Brain pericyte (primary cell): ENCODE results near the gene KMT2C.
A peak's percentile ranks its signal among the peaks of the same experiment; 100 is the strongest.
"Not testable (repeated sequence)": the region's sequence is repeated elsewhere in the genome, so short reads cannot be mapped to it uniquely, and the experiment has no call there.

Experiments
- DNase-seq: peaks from one replicate; pipeline ENCODE4 v3.0.0-alpha.2; 2012; ENCODE audit warnings: low read depth, low spot score

Gene KMT2C

DNA sequence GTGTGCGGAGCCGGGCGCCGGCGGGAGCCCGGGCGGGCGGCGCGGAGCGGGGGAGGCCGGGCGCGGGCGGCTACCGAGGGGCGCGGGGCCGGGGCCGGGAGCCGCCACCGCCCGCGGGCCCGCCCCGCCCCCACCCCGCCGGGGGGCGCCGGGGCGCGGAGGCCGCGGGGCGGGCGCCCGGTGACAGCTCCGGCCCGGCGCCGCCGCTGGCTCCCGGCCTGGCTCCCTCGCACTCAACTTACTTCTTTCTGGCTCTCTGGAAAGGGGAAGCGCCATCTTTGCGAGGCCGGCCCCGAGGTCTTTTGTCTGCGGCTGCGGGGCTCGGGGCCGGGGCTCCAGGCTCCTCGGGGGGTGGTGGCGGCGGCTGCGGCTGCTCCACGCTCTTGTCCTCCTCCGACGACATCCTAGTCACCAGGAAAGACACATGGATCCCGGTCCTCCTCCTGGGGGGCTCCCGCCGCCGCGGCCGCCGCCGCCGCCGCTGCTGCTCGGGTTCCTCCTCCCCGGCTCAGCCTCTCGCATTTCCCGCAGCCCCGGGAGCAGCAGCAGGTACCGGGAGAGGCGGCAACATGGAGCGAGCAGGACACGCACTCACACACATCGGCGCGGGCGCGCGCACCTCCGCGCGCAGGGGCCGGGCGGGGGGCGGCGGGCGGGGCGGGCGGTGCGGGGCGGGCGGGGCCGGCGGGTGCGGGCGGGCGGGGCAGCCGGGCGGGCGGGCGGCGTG is at the start of gene KMT2C:
Gene KMT2C, minus strand, starts transcription at position 620 of the 727 bp plus-strand sequence. Its CDS starts 217 bp downstream, at position 403.
- DNase-seq, result no peak

DNA sequence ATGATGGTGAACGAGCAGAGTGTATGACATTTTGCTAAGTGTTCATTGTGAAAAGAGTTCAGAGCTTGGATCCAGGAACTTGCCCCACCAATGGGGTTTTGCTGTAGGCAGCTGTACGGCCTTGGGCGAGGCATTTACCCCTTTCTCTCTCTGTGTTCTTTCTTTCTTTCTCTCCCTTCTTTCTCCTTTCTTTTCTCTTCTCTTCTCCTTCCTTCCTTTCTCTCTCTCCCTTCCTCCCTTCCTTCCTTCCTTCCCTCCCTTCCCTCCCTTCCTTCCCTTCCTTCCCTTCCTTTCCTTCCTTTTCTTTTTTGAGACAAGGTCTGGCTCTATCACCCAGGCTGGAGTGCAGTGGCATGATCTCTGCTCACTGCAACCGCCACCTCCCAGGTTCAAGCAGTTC is 45.3 kb upstream of the KMT2C start:
- DNase-seq, result no peak

DNA sequence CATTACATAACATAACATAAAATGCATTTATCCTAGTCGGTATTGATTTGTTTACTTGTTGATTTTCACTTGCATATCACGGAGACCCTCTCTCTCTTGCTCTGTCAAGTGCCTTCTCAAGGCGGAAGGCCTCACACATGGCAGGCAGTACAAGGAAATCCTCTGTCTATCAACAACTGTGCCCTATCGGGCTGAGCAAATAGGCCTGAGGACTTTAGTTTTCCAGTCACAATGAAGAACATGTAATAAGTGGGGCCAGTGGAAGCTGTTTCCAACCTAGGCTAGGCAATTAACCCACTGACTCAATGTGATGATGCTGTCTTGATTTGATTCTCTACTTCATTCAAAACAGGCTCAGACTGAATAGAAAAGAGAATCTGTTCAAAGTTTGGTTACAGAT is 44.9 kb upstream of the KMT2C start:
- DNase-seq, result no peak

DNA sequence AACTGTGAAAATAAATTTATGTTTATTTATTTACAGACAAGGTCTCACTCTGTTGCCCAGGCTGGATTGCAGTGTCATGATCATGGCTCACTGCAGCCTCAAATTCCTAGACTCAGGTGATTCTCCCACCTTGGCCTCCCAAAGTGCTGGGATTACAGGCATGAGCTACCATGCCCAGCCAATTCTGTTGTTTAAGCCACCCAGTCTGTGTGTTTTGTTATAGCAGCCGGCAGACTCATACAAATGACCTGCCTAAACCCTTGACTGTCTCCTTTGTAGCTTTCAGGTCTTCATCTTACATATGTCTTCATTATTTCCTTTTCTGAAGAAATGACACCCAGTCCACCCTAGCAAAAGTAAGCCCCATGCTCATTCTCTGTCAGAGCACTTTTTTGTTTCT is 43.8 kb upstream of the KMT2C start:
- DNase-seq, result no peak

DNA sequence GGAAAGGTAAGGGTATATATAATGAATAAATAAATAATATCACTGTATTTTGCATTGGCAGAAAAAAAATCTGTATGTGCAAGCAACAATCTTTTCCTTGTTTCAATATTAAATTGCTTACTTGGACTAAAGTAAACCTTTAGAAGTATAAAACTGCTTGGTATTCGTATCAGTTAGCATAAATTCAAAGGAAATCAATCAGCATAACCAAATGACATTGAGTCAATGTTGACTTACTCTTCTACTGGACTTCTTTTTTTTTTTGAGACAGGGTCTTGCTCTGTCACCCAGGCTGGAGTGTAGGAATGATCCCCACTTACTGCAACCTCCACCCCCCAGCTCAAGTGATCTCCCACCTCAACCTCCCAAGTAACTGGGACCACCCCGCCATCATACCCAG is 42.3 kb upstream of the KMT2C start:
- no peak for DNase-seq

DNA sequence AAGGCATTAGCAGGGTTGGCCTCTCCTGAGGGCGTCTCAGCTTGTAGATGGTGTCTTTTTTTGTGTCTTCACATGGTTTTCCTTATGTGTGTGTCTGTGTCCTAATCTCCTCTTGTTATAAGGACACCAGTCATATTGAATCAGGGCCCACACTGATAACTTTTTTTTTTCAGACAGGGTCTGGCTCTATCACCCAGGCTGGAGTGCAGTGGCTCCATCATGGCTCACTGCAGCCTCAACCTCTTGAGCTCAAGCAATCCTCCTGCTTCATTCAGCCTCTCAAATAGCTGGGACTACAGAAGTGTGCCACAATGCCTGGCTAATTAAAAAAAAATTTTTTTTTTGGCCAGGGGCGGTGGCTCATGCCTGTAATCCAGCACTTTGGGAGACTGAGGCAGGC is 41.3 kb upstream of the KMT2C start:
- DNase-seq, result no peak

DNA sequence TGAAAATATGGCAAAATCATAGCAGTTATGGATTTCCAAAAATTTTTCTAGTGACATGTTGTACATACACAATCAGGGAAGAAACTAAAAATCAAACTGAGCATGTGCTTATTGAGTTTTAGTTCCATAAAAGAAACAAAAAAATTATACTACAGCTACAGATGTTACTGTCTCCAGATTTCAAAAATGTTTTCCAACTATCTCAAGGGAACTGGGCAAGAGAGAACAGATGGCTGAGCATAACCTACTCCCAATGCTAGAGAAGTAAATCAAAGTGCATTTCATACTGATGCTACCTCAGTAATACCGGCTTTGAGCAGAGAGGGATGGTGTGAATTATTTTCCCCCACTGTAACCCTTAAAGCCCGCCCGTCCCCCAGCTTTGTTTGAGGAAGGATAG is 40.7 kb upstream of the KMT2C start:
- no peak for DNase-seq

DNA sequence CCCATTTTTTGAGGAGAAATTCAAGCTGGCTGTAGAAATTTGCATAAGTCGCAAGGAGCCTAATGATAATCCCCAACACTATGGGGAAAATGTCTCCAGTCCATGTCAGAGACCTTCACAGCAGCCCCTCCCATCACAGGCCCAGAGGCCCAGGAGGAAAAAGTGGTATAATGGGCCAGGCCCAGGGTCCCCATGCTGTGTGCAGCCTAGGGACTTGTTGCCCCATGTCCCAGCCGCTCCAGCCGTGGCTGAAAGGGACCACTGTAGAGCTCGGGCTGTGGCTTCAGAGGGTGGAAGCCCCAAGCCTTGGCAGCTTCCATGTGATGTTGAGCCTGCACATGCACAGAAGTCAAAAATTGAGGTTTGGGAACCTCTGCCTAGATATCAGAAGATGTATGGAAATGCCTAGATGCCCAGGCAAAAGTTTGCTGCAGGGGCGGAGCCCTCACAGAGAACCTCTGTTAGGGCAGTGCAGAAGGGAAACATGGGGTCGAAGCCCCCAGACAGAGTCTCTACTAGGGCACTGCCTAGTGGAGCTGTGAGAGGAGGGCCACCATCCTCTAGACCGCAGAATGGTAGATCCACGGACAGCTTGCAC is 35.3 kb upstream of the KMT2C start:
- not testable (repeated sequence) for DNase-seq

DNA sequence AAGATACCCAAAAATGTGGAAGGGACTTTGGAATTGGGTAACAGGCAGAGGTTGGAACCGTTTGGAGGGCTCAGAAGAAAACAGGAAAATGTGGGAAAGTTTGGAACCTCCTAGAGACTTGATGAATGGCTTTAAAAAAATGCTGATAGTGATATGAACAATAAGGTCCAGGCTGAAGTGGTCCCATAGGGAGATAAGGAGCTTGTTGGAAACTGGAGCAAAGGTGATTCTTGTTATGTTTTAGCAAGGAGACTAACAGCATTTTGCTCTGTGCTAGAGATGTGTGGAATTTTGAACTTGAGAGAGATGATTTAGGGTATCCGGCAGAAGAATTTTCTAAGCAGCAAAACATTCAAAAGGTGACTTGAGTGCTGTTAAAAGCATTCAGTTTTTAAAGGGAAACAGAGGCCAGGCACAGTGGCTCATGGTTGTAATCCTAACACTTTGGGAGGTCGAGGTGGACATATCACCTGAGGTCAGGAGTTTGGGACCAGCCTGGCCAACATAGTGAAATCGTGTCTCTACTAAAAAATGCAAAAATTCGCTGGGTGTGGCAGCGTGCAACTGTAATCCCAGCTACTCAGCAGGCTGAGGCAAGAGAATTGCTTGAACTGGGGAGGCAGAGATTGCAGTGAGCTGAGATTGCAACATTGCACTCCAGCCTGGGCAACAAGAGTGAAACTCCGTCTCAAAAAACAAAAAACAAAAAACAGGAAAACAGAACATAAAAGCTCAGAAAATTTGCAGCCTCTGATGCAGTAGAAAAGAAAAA is 34.6 kb upstream of the KMT2C start:
- DNase-seq, result not testable (repeated sequence)

DNA sequence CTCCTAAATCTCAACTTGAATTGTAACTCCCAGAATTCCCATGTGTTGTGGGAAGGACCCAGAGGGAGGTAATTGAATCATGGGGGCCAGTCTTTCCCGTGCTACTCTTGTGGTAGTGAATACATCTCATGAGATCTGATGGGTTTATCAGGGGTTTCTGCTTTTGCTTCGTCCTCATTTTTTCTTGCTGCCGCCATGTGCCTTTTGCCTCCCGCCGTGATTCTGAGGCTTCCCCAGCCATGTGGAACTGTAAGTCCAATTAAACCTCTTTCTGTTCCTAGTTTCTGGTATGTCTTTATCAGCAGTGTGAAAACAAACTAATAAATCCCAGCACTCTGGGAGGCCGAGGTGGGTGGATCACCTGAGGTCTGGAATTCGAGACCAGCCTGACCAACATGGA is 33.8 kb upstream of the KMT2C start:
- DNase-seq, result not testable (repeated sequence)

DNA sequence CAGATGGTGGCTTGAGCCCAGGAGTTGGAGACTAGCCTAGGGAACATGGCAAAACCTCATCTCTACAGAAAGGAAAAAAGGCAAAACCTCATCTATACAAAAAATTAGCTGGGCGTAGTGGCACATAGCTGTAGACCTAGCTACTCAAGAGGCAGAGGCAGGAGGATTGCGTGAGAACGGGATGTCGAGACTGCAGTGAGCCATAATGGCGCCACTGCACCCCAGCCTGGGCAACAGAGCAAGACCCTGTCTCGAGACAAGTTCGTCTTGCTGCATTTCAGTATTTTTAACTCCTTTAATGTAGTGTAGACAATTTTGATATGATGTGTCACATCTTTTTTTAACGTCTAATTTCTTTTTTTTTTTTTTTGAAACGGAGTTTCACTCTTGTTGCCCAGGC is 31.4 kb upstream of the KMT2C start:
- no peak for DNase-seq

DNA sequence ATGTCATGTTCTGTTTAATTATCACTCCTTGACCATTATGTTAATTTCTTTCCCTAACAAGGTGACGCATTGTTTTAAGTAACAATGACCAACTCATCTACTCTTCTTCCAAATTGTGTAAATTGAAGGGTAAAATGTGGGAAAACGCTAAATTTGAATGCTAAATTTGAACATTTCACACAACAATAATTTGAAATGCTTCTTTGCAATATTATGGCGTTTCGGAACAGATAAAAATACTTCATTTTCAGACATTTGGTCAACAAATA is 29.2 kb upstream of the KMT2C start:
- DNase-seq, result no peak

DNA sequence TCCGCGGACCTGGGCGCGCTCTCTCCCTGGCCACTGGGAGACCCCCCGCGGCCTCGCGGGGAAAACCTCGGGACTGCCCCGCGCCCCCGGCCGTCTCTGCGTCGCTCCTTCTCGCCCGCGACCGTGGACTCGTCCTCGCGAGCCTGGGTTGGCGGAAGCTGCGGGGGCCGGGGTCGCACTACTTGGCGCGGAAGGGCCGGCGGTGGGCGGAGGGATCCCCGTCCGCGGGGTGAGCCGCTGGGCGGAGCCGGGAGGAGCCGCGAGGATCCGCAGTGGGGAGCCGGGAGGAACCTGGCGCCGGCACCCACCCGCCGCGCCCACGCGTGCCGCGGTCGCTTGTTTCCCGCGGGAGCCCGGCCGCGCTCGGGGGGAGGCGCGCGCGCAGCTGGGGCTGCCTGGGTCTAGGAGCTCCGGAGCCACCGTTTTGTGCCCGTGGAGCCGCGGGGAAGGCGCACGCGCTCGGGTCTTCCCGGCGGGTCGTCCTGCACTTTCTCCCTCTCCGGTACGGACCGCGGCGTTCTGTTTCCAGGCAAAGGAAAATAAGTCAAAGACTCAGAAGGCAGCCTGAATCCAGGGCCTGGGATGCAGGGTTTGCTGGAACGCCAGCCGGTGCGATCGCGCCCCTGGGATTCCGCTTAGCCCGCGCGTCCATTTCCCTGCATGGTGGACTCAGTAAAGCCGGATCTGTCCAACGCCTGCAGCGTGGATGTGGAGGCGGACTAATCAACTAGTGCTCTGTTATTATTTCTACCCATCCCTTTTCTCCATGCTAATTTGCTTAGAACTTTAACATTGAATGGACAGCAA is 28.7 kb upstream of the KMT2C start:
- DNase-seq, result peak; percentile 42

DNA sequence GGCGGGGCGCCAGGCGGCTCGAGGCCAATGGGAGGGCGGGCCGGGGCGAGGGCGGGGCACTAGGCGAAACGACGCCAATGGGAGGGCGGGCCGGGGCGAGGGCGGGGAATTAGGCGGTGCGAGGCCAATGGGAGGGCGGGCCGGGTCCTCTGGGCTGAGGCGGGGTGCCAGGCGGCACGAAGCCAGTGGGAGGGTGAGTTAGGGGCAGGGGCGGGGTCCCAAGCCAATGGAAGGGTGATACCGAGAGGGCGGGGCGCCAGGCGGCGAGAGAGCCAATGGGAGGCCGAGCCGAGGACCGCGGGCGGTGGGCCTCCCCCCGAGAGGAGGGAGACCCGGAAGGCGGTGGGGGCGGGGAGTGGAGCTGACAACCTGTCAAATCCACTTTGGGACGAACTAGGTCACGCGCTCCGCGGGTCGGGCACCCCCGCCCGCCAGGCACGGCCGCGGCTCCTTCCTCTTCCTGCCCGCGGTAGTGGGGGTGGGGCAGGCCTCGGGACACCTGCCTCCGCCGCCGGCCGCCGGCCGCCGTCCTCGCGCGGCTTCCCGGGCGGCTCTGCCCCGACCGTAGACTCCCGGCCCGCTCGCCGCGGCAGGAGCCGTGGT is 28.0 kb upstream of the KMT2C start:
- DNase-seq, result peak; percentile 96

DNA sequence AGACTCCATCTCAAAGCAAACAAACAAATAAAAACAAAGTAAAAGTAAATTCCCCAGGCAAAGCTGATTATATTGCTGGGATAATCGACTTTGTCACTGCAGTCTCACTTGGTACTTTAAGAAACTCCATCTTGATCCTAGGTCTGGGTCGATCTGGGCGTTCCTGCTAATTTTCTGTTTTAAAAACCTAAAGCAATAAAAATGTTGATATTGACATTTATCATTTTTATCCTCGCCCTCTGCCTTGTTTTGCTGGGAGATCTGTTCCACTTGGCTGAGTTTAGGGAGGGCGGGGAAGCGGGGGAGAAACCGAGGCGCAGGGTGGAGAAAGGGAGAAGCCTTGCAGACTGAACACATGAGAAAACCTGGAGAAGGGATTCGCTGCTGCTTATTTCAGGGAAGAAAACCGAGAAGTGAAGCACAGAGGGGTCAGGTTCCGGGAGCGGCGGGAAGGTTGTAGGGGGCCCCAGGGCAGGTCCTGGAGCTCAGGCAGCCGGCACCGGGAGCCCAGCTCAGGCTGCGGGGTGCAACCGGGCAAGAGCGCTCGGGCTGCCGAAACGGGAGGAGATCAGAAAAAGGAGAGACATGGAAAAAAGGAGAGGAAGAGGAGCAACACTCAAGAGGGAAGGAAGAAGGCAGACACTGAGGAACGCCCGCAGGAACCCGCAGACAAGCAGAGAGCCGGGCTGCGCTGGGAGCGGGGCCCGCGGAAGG is 27.3 kb upstream of the KMT2C start:
- peak; percentile 36 for DNase-seq

DNA sequence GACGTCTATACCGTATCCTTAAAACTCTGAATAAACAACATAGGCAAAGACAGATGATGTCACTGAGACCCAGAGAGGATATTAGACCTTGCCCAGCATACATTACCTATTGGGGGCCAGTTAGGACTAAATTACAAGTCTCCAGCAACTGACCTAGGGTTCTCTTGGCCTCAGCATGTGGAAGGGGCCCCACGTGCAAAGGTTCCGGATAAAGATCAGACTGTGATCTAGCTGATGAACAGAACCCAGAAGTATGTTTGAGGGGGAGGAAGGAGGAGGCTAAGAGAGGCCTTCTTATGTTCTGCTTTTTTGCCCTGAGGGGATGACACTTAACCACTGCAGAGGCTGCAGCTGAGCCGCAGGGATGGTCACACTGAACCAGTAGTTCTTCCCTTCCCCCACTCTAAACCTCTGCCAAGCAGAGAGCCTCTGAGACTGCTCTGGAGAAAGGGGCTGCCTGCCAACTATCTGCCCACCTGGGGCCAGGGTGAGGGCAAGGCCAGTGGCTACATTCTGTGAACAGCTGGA is 24.0 kb upstream of the KMT2C start:
- no peak for DNase-seq

DNA sequence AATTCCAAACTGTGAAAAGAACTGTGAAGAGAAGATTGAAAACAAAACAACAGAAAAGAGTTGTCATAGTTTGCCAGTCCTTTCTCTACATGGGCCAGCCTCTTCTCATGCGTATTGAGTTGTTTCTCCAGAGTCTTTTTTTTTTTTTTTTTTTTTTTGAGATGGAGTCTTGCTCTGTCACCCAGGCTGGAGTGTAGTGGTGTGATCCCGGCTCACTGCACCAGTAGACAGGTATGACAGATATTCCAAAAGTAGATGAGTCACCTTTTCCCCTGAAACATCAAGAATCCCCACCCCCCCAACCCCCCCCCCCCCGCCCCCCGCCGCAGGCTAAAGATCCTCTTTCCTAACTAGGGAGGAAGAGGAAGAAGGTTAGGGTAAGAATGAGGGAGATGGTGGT is 15.6 kb upstream of the KMT2C start:
- no peak for DNase-seq

DNA sequence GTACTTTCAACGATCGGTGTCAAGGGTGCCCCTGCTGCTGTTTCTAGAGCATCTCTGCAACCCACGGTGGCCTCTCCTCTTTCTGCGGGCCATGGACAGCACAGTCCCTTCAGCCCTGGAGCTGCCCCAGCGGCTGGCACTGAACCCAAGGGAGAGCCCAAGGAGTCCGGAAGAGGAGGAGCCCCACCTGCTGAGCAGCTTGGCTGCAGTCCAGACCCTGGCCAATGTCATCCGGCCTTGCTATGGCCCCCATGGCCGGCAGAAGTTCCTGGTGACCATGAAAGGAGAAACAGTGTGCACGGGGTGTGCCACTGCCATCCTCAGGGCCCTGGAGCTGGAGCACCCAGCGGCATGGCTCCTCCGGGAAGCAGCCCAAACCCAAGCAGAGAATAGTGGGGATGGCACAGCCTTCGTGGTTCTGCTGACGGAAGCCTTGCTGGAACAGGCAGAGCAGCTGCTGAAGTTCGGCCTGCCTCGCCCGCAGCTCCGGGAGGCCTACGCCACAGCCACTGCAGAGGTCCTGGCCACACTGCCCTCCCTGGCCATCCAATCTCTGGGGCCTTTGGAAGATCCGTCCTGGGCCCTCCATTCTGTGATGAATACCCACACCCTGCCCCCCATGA is 9.7 kb upstream of the KMT2C start:
- not testable (repeated sequence) for DNase-seq

DNA sequence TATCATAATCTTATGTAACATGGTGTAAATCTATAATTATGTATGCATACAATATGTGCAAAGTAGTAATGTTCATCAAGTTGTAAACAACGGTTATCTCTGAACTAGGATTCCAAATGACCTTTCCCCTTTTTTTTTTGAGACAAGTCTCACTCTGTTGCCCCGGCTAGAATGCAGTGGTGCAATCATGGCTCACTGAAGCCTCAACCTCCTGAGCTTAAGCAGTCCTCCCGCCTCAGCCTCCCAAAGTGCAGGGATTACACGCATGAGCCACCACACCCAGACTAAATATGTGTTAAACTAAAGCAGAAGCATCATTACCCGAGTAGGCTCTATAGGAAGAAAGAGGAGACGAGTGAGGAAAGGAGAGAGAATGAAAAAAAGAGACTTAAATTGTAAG is 7.8 kb upstream of the KMT2C start:
- DNase-seq, result no peak

DNA sequence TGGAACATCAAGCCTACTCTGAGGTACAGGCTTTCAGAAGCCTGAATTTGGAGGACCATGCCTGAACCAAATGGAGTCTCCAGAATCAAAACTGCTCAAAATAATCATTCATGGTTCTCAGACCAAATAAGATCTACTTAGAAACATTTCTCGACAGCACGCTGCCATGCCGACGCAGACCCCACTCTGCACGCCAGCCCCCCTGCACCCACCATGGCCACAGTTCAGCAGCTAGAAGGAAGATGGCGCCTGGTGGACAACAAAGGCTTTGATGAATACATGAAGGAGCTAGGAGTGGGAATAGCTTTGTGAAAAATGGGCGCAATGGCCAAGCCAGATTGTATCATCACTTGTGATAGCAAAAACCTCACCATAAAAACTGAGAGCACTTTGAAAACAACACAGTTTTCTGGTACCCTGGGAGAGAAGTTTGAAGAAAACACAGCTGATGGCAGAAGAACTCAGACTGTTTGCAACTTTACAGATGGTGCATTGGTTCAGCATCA is 6.6 kb upstream of the KMT2C start:
- DNase-seq, result no peak
